ENCODE results near the gene EGFR.

DNA sequence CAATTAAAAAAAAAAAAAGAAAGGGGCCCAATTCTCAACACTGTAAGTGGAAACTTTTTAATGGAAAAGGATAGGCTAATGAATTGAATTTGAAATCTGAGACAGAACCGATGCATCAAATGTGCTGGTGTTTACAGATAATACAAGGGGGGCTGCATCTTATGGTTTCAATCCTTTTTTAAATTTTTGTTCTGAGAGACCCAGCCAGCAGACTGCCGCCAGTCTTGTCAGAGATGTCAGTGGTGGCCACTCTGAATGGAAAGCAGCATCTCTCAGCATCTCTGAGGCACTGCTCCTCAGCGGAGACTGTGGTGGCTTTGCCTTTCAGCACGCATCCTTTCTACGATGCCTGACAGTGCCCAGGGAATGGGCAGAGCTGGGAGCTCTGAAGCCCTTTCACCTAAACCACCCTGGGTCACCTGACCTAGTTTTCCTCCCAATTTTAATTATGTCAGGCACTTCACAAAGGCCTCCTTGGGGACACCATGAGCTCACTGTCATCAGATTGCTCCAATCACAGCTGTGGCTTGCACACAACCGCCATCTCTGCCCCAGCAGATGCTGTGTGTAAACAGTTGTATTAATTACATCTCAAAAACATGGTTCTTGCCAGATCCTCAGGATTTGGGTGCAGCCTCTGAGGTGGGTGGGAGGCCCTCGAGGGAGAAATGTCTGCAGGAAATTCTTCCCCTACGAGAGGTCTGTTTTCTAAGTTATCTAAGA is 81.2 kb downstream of the EGFR start:
- TF ChIP-seq POLR2A (IDR thresholded peaks at IDR 0.05) (no peak), POLR2AphosphoS5 (IDR thresholded peaks at IDR 0.05) (peak in 1 of 4 donors; percentile 9)
- TF ChIP-seq, protein P1, sequence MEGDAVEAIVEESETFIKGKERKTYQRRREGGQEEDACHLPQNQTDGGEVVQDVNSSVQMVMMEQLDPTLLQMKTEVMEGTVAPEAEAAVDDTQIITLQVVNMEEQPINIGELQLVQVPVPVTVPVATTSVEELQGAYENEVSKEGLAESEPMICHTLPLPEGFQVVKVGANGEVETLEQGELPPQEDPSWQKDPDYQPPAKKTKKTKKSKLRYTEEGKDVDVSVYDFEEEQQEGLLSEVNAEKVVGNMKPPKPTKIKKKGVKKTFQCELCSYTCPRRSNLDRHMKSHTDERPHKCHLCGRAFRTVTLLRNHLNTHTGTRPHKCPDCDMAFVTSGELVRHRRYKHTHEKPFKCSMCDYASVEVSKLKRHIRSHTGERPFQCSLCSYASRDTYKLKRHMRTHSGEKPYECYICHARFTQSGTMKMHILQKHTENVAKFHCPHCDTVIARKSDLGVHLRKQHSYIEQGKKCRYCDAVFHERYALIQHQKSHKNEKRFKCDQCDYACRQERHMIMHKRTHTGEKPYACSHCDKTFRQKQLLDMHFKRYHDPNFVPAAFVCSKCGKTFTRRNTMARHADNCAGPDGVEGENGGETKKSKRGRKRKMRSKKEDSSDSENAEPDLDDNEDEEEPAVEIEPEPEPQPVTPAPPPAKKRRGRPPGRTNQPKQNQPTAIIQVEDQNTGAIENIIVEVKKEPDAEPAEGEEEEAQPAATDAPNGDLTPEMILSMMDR (IDR thresholded peaks at IDR 0.05): no peak

Data from sigmoid colon (tissue), 4 donors.